Ishikawa (cell line): ENCODE measurements around the gene AHI1.

ENCODE experiments used
- EP300 ChIP-seq: IDR thresholded peaks from 2 replicates; pipeline ENCODE4 v1.6.1; 2012; ENCODE audit warnings: borderline replicate concordance
- MAX ChIP-seq: IDR thresholded peaks from 2 replicates; pipeline ENCODE4 v1.6.1; 2012
- RAD21 ChIP-seq: IDR thresholded peaks from 2 replicates; pipeline ENCODE4 v1.6.1; 2012; ENCODE audit warnings: low read depth
- REST ChIP-seq: IDR thresholded peaks from 2 replicates; pipeline ENCODE4 v1.6.1; 2012; ENCODE audit warnings: low read depth, mild to moderate bottlenecking
- TAF1 ChIP-seq: IDR thresholded peaks from 2 replicates; pipeline ENCODE4 v1.6.1; 2012; ENCODE audit warnings: low read depth, mild to moderate bottlenecking
- TCF12 ChIP-seq: IDR thresholded peaks from 2 replicates; pipeline ENCODE4 v1.6.1; 2012; ENCODE audit warnings: low read depth
- USF1 ChIP-seq: IDR thresholded peaks from 2 replicates; pipeline ENCODE4 v1.6.1; 2012

- TF ChIP-seq USF1 (no peak), REST (no peak), TAF1 (no peak), EP300 (no peak), RAD21 (no peak), MAX (no peak), TCF12 (no peak)
These were observed 30.4 kb upstream of the AHI1 start for GRCh38 chr6:135527960-135528249.
